K562 (cell line): Measurements from ENCODE around the gene SAMD4A. TPM values are rescaled to one million over a fixed set of nuclear protein-coding genes. Genes with fewer than 3 reads are reported as not detected.

Experiments used
- ATAC-seq: fragments of 200-7000 bp; cut with Tn5 transposase; 3 replicates; pipeline ENCODE4 v1.9.1; 2020; ENCODE audit warnings: moderate library complexity
- BruUV-seq: library from RNA; stranded (reverse); fragments of 400-500 nt; replicated peaks from 2 replicates; lab custom pipeline; 2021; lab: Mats Ljungman, UMichigan
- CTCF ChIA-PET: fragments of 300-600 bp; formaldehyde crosslinking; extraction: SDS; loops from one replicate; lab custom pipeline; 2021; ENCODE audit warnings: low intra/inter-chr PET ratio; lab: Yijun Ruan, JAX
- POLR2A ChIA-PET: fragments of 300-600, 350-650 bp; sonication (Branson Sonifier 250); formaldehyde crosslinking; extraction: SDS; loops from one replicate; lab custom pipeline; 2021; ENCODE audit warnings: antibody characterized with exemption, inconsistent platforms; lab: Yijun Ruan, JAX
- DNase-seq, 4 experiments: peaks; one replicate each; pipeline versions ENCODE4 v3.0.0 to v3.0.0-alpha.2; 2011 to 2018; ENCODE audit warnings: low spot score in 3 of 4, mixed read lengths in 3 of 4; ENCODE audit errors: extremely low read depth in 1 of 4
- FAIRE-seq: peaks from 2 replicates; lab custom pipeline; 2011; peaks lifted over from hg19 to GRCh38; lab: Jason Lieb, UNC
- H2AFZ ChIP-seq: 2 replicates; pipeline ENCODE4 v1.6.0; 2011; ENCODE audit warnings: low read depth, low read length, control low read depth, inconsistent platforms
- H3K27ac ChIP-seq: fragments of 200-600 bp; 3 replicates; pipeline ENCODE4 v1.8.0; 2011; ENCODE audit warnings: low read depth, mild to moderate bottlenecking, control low read depth, inconsistent platforms, low read length, moderate library complexity, mixed read lengths; ENCODE audit errors: extremely low read depth
- H3K27me3 ChIP-seq, 2 experiments: fragments of 300-600 bp in 1 of 2; 2 replicates in 1 of 2; 3 replicates in 1 of 2; pipeline versions ENCODE4 v1.6.0 to v1.8.0; 2011; ENCODE audit warnings: inconsistent platforms in 2 of 2, low read length in 2 of 2, mild to moderate bottlenecking in 1 of 2, mixed read lengths in 1 of 2, moderate library complexity in 1 of 2; ENCODE audit not compliant: control insufficient read depth in 2 of 2, insufficient read depth in 2 of 2
- H3K36me3 ChIP-seq: fragments of 300-600 bp; 3 replicates; pipeline ENCODE4 v1.8.0; 2011; ENCODE audit warnings: mild to moderate bottlenecking, low read length, inconsistent platforms; ENCODE audit not compliant: control insufficient read depth, insufficient read depth
- H3K4me1 ChIP-seq, 2 experiments: fragments of 200-600 bp in 1 of 2; replicated peaks in 1 of 2; 2 replicates in 1 of 2; 3 replicates in 1 of 2; pipeline versions ENCODE4 v1.5.1 to v1.8.0; 2011; ENCODE audit warnings: inconsistent platforms in 2 of 2, low read length in 2 of 2, mild to moderate bottlenecking in 1 of 2, mixed read lengths in 1 of 2, moderate library complexity in 1 of 2; ENCODE audit not compliant: control insufficient read depth in 2 of 2, insufficient read depth in 2 of 2
- H3K4me2 ChIP-seq: 2 replicates; pipeline ENCODE4 v1.6.1; 2011; ENCODE audit warnings: low read length, control low read depth, inconsistent platforms, mixed read lengths; ENCODE audit not compliant: insufficient read depth
- H3K4me3 ChIP-seq: fragments of 200-600 bp; sonication (generic), shearing (Covaris generic); 2 replicates; pipeline ENCODE4 v1.5.1; 2016; ENCODE audit warnings: control low read depth, inconsistent platforms
- H3K79me2 ChIP-seq: fragments of 200-600 bp; 3 replicates; pipeline ENCODE4 v1.8.0; 2011; ENCODE audit warnings: low read length, inconsistent platforms; ENCODE audit not compliant: control insufficient read depth, insufficient read depth
- H3K9ac ChIP-seq, 2 experiments: 2 replicates each; pipeline versions ENCODE4 v1.6.0 to v1.6.1; 2011; ENCODE audit warnings: low read depth in 2 of 2, low read length in 2 of 2, control low read depth in 1 of 2, inconsistent platforms in 1 of 2, mild to moderate bottlenecking in 1 of 2, mixed read lengths in 1 of 2; ENCODE audit not compliant: insufficient read depth in 1 of 2
- H3K9me1 ChIP-seq: one replicate; pipeline ENCODE4 v1.6.0; 2011; ENCODE audit warnings: inconsistent platforms, mild to moderate bottlenecking, low read length, moderate library complexity; ENCODE audit not compliant: control insufficient read depth, insufficient read depth
- H3K9me3 ChIP-seq: replicated peaks from 2 replicates; pipeline ENCODE4 v1.5.1; 2011; ENCODE audit warnings: low read depth, low read length, inconsistent platforms; ENCODE audit not compliant: control insufficient read depth, insufficient read depth
- H4K20me1 ChIP-seq: replicated peaks from 2 replicates; pipeline ENCODE4 v1.6.1; 2011; ENCODE audit warnings: low read length, inconsistent platforms, mixed read lengths; ENCODE audit not compliant: control insufficient read depth, insufficient read depth
- ETV6 ChIP-seq, 3 experiments: fragments of 150-350 bp in 1 of 3; sonication (generic) in 1 of 3; formaldehyde crosslinking in 1 of 3; IDR thresholded peaks; 2 replicates each; pipeline versions ENCODE4 v1.6.1 to v1.8.0; 2014 to 2022; ENCODE audit warnings: borderline replicate concordance in 2 of 3, low read depth in 2 of 3, antibody characterized with exemption in 1 of 3, low read length in 1 of 3, mild to moderate bottlenecking in 1 of 3, missing genetic modification reagents in 1 of 3
- GTF2A2 ChIP-seq: IDR thresholded peaks from 2 replicates; pipeline ENCODE4 v1.6.1; 2016; ENCODE audit warnings: mild to moderate bottlenecking, missing genetic modification characterization, missing compliant biosample characterization
- ILF3 ChIP-seq: fragments of 450-650 bp; IDR thresholded peaks from 2 replicates; pipeline ENCODE4 v1.6.1; 2018; ENCODE audit warnings: antibody characterized with exemption, mild to moderate bottlenecking, moderate library complexity, borderline replicate concordance
- NONO ChIP-seq, 2 experiments: fragments of 200-400 bp in 1 of 2; fragments of 450-650 bp in 1 of 2; formaldehyde crosslinking in 1 of 2; IDR thresholded peaks; 2 replicates each; pipeline ENCODE4 v1.6.1; 2017; ENCODE audit warnings: low read depth in 2 of 2, mild to moderate bottlenecking in 2 of 2, moderate library complexity in 2 of 2, low read length in 1 of 2
- PCBP1 ChIP-seq: fragments of 200-400 bp; formaldehyde crosslinking; IDR thresholded peaks from 2 replicates; pipeline ENCODE4 v1.6.1; 2018; ENCODE audit warnings: mild to moderate bottlenecking, low read depth, low read length; ENCODE audit not compliant: poor library complexity, severe bottlenecking
- PHB ChIP-seq: fragments of 250-450 bp; sonication (Bioruptor Pico); IDR thresholded peaks from 2 replicates; pipeline ENCODE4 v1.5.0; 2021
- RBBP5 ChIP-seq: fragments of 200-600 bp; sonication (generic); IDR thresholded peaks from 2 replicates; pipeline ENCODE4 v1.6.1; 2012; ENCODE audit warnings: borderline replicate concordance, mild to moderate bottlenecking, low read length, control low read depth, inconsistent platforms; ENCODE audit not compliant: insufficient read depth, poor library complexity, severe bottlenecking
- RBM22 ChIP-seq: fragments of 200-400 bp; formaldehyde crosslinking; IDR thresholded peaks from 2 replicates; pipeline ENCODE4 v1.6.1; 2018; ENCODE audit warnings: low read length, low read depth; ENCODE audit not compliant: poor library complexity, severe bottlenecking
- RNF219 ChIP-seq: fragments of 250-450 bp; sonication (Bioruptor Pico); IDR thresholded peaks from 2 replicates; pipeline ENCODE4 v1.5.0; 2022; ENCODE audit warnings: mild to moderate bottlenecking
- TAF1 ChIP-seq: IDR thresholded peaks from 2 replicates; pipeline ENCODE4 v1.6.1; 2011; ENCODE audit warnings: mild to moderate bottlenecking, low read length, moderate library complexity; ENCODE audit not compliant: insufficient read depth, control insufficient read depth, severe bottlenecking; ENCODE audit errors: extremely low read depth
- U2AF1 ChIP-seq: fragments of 200-400 bp; formaldehyde crosslinking; optimal IDR thresholded peaks from 2 replicates; pipeline ENCODE3; 2017; ENCODE audit warnings: mild to moderate bottlenecking, low read depth, low read length, moderate library complexity
- ZNF140 ChIP-seq: fragments of 250-450 bp; sonication (Bioruptor Pico); IDR thresholded peaks from 2 replicates; pipeline ENCODE4 v1.8.0; 2021; ENCODE audit warnings: moderate library complexity, mild to moderate bottlenecking, inconsistent platforms
- ZNF75A ChIP-seq: fragments of 450-650 bp; formaldehyde crosslinking; IDR thresholded peaks from 2 replicates; pipeline ENCODE4 v1.4.0; 2020; ENCODE audit warnings: mild to moderate bottlenecking
- ZZZ3 ChIP-seq: fragments of 450-650 bp; IDR thresholded peaks from 2 replicates; pipeline ENCODE4 v1.6.1; 2016; ENCODE audit warnings: antibody characterized with exemption, mild to moderate bottlenecking, moderate library complexity
- WGBS: fragments of 100-300 bp; shearing (Covaris generic); methylation state at CpG from one replicate; pipeline ENCODE4 v1.1.6; 2016; ENCODE audit warnings: low coverage, mixed read lengths; ENCODE audit not compliant: insufficient coverage; ENCODE audit errors: missing lambda C conversion rate; 5-methylcytosine and 5-hydroxymethylcytosine counted together
- in situ Hi-C: fragments of 300-500 bp; cut with MboI; formaldehyde crosslinking; loops from 4 replicates; pipeline ENCODE4 v1.15.0; 2018; ENCODE audit warnings: inconsistent platforms, mixed read lengths
- intact Hi-C: fragments of 100-400 bp; cut with micrococcal nuclease; formaldehyde crosslinking; loops from 2 replicates; pipeline ENCODE4 v1.14.2; 2022
- polyA plus RNA-seq, 8 experiments: library from polyadenylated mRNA; depleted of rRNA in 4 of 8; stranded (reverse) in 5 of 8; unstranded in 3 of 8; fragments of >200 nt; fragmentation: Nextera tagmentation in 2 of 8; fragmentation: Illumina TruSeq in 1 of 8; extraction: Ambion mirVana in 2 of 8; extraction: Trizol in 1 of 8; gene quantifications; 2 replicates each; pipeline versions ENCODE4 v1.2.1 to v1.2.3, GENCODE V29; 2011 to 2014; ENCODE audit warnings: inconsistent platforms in 1 of 8, missing spikeins in 1 of 8
- total RNA-seq, 7 experiments: library from RNA; depleted of rRNA in 6 of 7; stranded (reverse); fragments of >200 nt in 6 of 7; fragmentation: Illumina TruSeq in 2 of 7; extraction: Trizol in 2 of 7; gene quantifications; 2 replicates each; pipeline versions ENCODE4 v1.2.1 to v1.2.3, GENCODE V29; 2011 to 2021; ENCODE audit warnings: low replicate concordance in 1 of 7

The SAMD4A gene
- total and polyA plus RNA-seq, 9 of the 15 experiments (the other 6 are each of a cell fraction or from before 2014, with no cell fraction given): 0.66 to 6.8 (median 3.3) TPM

- Histone ChIP-seq H3K27me3 (peaks cover 3 to 4% of the 10 kb centered on the region in 2 experiments; a peak in 3 of 5 replicates), H3K27ac (no peak overlapping the region), H3K9ac (no peak overlapping the region), H3K9me1 (no peaks in the 10 kb centered on the region), H4K20me1 (no peaks in the 10 kb centered on the region), H3K4me3 (no peak overlapping the region), H3K36me3 (no peaks in the 10 kb centered on the region), H3K9me3 (no peaks in the 10 kb centered on the region), H3K79me2 (no peaks in the 10 kb centered on the region), H3K4me1 (no peaks in the 10 kb centered on the region), H2AFZ (no peak overlapping the region), H3K4me2 (no peak overlapping the region)
- in situ Hi-C loops (no loop called here), intact Hi-C loops (no loop called here)
- no peak for FAIRE-seq
- CTCF ChIA-PET: no interaction called here
- 7% methylated on average over 6 of the region's 6 CpGs for WGBS
- ATAC-seq: no peak
- no TSS peak for BruUV-seq
- POLR2A ChIA-PET: no interaction called here
- DNase-seq: no peak
- TF ChIP-seq RBM22: no peak
- no peak for TF ChIP-seq GTF2A2 (tag)
- TF ChIP-seq RBBP5: no peak
Measured at GRCh38 chr14:54834727-54835126, 267.8 kb downstream of the SAMD4A start.

- Histone ChIP-seq H3K4me1 (no peaks in the 10 kb centered on the region), H2AFZ (no peak overlapping the region), H3K9ac (no peak overlapping the region), H3K36me3 (no peaks in the 10 kb centered on the region), H3K79me2 (no peaks in the 10 kb centered on the region), H3K4me3 (no peak overlapping the region), H3K4me2 (no peak overlapping the region), H3K27ac (no peak overlapping the region), H3K9me1 (no peaks in the 10 kb centered on the region), H4K20me1 (no peaks in the 10 kb centered on the region), H3K9me3 (no peaks in the 10 kb centered on the region), H3K27me3 (peaks cover 3 to 4% of the 10 kb centered on the region in 2 experiments; a peak in 3 of 5 replicates)
- ChIA-PET CTCF (no interaction called here), POLR2A (interaction anchor here (0.6 kb wide), 1 partner anchor 34 kb away, joined by 4 read pairs; no protein-coding TSS in a partner anchor)
- intact Hi-C loops (no loop called here), in situ Hi-C loops (no loop called here)
- no TSS peak for BruUV-seq
- 4% methylated on average over 2 of the region's 2 CpGs for WGBS
- FAIRE-seq: no peak
- no peak for TF ChIP-seq PCBP1
- no peak for TF ChIP-seq RNF219 (CRISPR knock-in tag)
- TF ChIP-seq ILF3: no peak
- TF ChIP-seq U2AF1: no peak
- no peak for TF ChIP-seq ZZZ3
- no peak for TF ChIP-seq ETV6 (IDR thresholded peaks at IDR 0.05; ENCODE audit: borderline replicate concordance in 1 of 2, low read depth in 2 of 2, low read length in 1 of 2)
- TF ChIP-seq ETV6 (CRISPR knock-in tag; IDR thresholded peaks at IDR 0.05; ENCODE audit: borderline replicate concordance): no peak
- no peak for TF ChIP-seq ZNF75A (CRISPR knock-in tag)
- no peak for TF ChIP-seq TAF1
- no peak for TF ChIP-seq ZNF140 (CRISPR knock-in tag)
- TF ChIP-seq PHB (CRISPR knock-in tag): no peak
- TF ChIP-seq NONO (IDR thresholded peaks at IDR 0.05; ENCODE audit: low read depth in 2 of 2, low read length in 1 of 2): no peak
- DNase-seq: no peak
- no peak for ATAC-seq
Measured at GRCh38 chr14:54836231-54836630, 269.3 kb downstream of the SAMD4A start.
